ENCODE measurements around the gene ANAPC2. TPM values are rescaled to one million over a fixed set of nuclear protein-coding genes. Genes with fewer than 3 reads are reported as not detected.

ANAPC2 gene
- total RNA-seq, 1 donor from 2014 or later, result 18.9 TPM

DNA sequence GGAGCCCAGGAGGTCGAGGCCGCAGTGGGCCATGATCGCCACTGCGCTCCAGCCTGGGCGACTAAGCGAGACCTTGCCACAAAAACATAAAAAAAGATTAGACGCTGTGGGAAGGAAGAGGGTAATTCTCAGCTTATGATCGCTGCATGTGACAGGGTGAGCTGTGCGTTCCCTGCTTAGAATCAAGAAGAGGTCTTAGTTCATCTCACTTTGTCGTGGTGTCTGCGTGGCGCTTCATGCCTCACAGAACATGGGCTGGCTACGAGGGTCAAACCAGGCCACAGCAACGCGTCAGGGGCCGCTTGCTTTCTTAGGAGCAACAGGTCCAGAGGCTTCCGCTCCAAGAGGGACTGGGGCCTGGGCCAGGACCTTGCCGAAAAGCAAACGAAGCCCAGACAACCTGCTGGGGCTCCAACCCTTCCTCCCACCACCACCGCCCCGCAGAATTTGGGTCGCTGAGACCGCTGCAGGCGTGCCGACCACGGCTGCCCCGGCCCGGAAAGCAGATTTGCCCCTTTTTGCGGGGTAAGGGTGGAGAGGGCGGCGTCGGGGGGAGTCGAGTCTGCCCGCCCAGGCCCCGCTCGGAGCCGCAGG, 59.4 kb downstream of the ANAPC2 start:
- peak overlapping the region; percentile 75 for H2AFZ ChIP-seq (replicated peaks)

DNA sequence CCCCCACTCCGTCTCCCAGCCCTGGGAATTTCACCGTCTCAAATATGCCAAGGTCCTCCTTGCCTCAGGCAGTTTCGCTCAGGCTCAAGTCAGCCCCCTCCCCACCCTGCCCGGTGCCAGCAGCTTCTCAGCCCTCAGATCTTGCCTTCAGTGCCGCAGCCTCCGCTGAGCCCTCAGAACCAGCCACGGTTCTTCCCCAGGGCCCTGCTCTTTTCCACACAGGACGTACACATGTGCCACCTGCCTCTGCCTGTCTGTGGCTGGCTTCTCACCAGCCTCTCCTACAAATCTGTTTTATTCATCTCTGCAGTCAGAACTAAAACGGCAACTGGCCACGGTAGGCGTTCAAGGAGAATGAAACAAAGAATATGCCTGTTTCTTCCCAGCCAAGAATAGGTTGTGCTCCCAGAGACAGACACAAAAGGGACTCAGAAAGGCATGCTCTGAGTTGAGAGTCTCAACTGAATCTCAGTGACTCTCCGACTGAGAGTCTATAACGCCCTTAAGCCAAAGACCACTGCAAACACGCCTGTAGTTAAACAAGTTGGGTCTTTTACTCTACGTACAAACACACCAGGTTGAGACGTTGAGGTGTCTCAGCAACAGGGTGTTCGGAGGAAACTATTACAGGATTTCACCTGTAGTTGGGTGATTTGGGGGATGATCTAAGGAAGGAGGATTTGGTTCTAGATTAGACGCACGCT, 60.0 kb downstream of the ANAPC2 start:
- Histone ChIP-seq H3K79me2 (ENCODE audit: low read depth) (peaks cover 22% of the 10 kb centered on the region), H4K20me1 (ENCODE audit: low read depth) (peaks cover 18% of the 10 kb centered on the region), H3K9ac (no peak overlapping the region), H3K4me1 (peaks cover 7% of the 10 kb centered on the region), H3K4me2 (peak overlapping the region; percentile 86), H3F3A (ENCODE audit: low read depth) (peaks cover 2% of the 10 kb centered on the region), H3K36me3 (no peaks in the 10 kb centered on the region), H3K4me3 (peak overlapping the region; percentile 83), H3K9me3 (ENCODE audit: low read depth) (no peaks in the 10 kb centered on the region), H2AFZ (replicated peaks) (no peak overlapping the region), H3K27ac (no peak overlapping the region), H3K27me3 (peaks cover 32% of the 10 kb centered on the region)
- TF ChIP-seq EZH2phosphoT487 (IDR thresholded peaks at IDR 0.05) (no peak), EZH2 (IDR thresholded peaks at IDR 0.05) (no peak)
- TF ChIP-seq, protein P1, sequence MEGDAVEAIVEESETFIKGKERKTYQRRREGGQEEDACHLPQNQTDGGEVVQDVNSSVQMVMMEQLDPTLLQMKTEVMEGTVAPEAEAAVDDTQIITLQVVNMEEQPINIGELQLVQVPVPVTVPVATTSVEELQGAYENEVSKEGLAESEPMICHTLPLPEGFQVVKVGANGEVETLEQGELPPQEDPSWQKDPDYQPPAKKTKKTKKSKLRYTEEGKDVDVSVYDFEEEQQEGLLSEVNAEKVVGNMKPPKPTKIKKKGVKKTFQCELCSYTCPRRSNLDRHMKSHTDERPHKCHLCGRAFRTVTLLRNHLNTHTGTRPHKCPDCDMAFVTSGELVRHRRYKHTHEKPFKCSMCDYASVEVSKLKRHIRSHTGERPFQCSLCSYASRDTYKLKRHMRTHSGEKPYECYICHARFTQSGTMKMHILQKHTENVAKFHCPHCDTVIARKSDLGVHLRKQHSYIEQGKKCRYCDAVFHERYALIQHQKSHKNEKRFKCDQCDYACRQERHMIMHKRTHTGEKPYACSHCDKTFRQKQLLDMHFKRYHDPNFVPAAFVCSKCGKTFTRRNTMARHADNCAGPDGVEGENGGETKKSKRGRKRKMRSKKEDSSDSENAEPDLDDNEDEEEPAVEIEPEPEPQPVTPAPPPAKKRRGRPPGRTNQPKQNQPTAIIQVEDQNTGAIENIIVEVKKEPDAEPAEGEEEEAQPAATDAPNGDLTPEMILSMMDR (IDR thresholded peaks at IDR 0.05), result no peak
- Mint-ChIP-seq H3K27me3 (ENCODE audit: insufficient read depth, low read depth) (peaks cover 18% of the 10 kb centered on the region), H3K4me1 (peaks cover 22% of the 10 kb centered on the region), H3K4me3 (peak overlapping the region; percentile 89), H3K27ac (peak overlapping the region; percentile 72), H3K9me3 (no peaks in the 10 kb centered on the region), H3K36me3 (no peaks in the 10 kb centered on the region)
- no peak for DNase-seq (ENCODE audit: low spot score)

More for the DNA sequence above, 59.4 kb downstream of the ANAPC2 start:
- Histone ChIP-seq H3K27ac (no peak overlapping the region), H3K79me2 (ENCODE audit: low read depth) (peaks cover 22% of the 10 kb centered on the region), H3F3A (ENCODE audit: low read depth) (peaks cover 2% of the 10 kb centered on the region), H3K4me1 (peaks cover 7% of the 10 kb centered on the region), H4K20me1 (ENCODE audit: low read depth) (peaks cover 17% of the 10 kb centered on the region), H3K27me3 (peaks cover 39% of the 10 kb centered on the region), H3K4me2 (peak overlapping the region; percentile 86), H3K9ac (peak overlapping the region; percentile 33), H3K36me3 (no peaks in the 10 kb centered on the region), H3K4me3 (peak overlapping the region; percentile 83), H3K9me3 (ENCODE audit: low read depth) (no peaks in the 10 kb centered on the region)
- DNase-seq (ENCODE audit: low spot score), result peak; percentile 46
- peak overlapping the region; percentile 89 for H3K4me3 Mint-ChIP-seq
- TF ChIP-seq, protein P1 (IDR thresholded peaks at IDR 0.05), result no peak
- TF ChIP-seq EZH2 (IDR thresholded peaks at IDR 0.05) (peak; percentile 21), EZH2phosphoT487 (IDR thresholded peaks at IDR 0.05) (no peak)
- H3K27me3 Mint-ChIP-seq (ENCODE audit: insufficient read depth, low read depth), result peaks cover 18% of the 10 kb centered on the region
- no peaks in the 10 kb centered on the region for H3K9me3 Mint-ChIP-seq
- peak overlapping the region; percentile 72 for H3K27ac Mint-ChIP-seq
- peaks cover 22% of the 10 kb centered on the region for H3K4me1 Mint-ChIP-seq
- no peaks in the 10 kb centered on the region for H3K36me3 Mint-ChIP-seq

DNA sequence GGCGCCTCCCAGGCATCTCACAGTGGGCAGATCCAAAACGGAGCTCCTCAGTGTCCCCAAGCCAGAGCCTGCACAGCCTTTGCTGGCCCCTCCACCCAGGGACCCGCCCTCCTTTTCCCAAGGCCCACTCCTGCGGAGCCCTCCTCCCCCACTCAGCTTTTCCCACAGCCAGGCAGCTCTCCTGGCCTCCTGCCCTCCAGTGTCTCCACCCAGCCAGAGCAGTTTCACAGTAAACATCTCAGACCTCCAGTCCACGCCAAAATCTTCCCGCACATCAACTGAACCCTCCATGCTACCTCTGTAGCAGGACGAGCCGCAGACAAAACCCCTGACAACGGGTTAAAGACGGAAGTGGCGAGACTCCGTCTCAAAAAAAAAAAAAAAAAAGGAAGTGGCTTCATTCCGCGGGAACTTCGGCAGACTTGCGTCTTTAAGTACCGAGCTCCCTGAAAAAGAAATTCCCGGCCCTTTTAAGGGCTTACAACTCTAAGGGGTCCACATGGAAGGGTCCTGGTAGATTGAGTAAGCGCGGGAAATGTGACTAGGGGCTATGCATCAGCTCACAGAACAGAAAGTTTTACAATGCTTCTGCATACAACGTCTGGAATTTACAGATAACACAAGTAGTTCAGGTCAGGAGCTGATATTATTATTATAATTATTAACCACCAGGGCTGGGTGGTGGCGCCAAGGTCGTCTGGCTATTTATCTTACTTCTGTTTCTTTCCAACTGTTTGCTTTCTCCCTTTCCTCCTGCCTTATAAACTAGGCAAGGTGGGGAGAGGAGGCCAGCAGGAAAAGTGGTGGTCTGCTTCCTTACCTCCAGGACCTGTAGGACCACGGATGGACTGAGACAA, 60.8 kb downstream of the ANAPC2 start:
- no peak overlapping the region for H3K4me2 ChIP-seq
- Mint-ChIP-seq H3K36me3 (no peaks in the 10 kb centered on the region), H3K4me1 (peaks cover 25% of the 10 kb centered on the region), H3K27ac (no peak overlapping the region), H3K9me3 (no peaks in the 10 kb centered on the region), H3K27me3 (ENCODE audit: insufficient read depth, low read depth) (peaks cover 11% of the 10 kb centered on the region), H3K4me3 (peak overlapping the region; percentile 89)
- H3K4me3 ChIP-seq, result no peak overlapping the region
- peaks cover 18% of the 10 kb centered on the region for H4K20me1 ChIP-seq (ENCODE audit: low read depth)
- no peak for DNase-seq (ENCODE audit: low spot score)
- no peaks in the 10 kb centered on the region for H3K36me3 ChIP-seq
- peaks cover 7% of the 10 kb centered on the region for H3K4me1 ChIP-seq
- H3K9ac ChIP-seq, result no peak overlapping the region
- H2AFZ ChIP-seq (replicated peaks), result no peak overlapping the region
- H3K9me3 ChIP-seq (ENCODE audit: low read depth), result no peaks in the 10 kb centered on the region
- peaks cover 25% of the 10 kb centered on the region for H3K27me3 ChIP-seq
- TF ChIP-seq, protein P1 (IDR thresholded peaks at IDR 0.05), result no peak
- no peak for TF ChIP-seq EZH2phosphoT487 (IDR thresholded peaks at IDR 0.05)
- no peak for TF ChIP-seq EZH2 (IDR thresholded peaks at IDR 0.05)
- peaks cover 4% of the 10 kb centered on the region for H3F3A ChIP-seq (ENCODE audit: low read depth)
- peaks cover 22% of the 10 kb centered on the region for H3K79me2 ChIP-seq (ENCODE audit: low read depth)
- H3K27ac ChIP-seq, result no peak overlapping the region
